H1 (cell line): Measurements from ENCODE around the gene MEF2D. TPM values are rescaled to one million over a fixed set of nuclear protein-coding genes. Genes with fewer than 3 reads are reported as not detected.

ENCODE experiments used
- CTCF ChIA-PET: fragments of 300-600 bp; sonication (Branson Sonifier 250); formaldehyde crosslinking; loops from one replicate; lab custom pipeline; 2021; ENCODE audit not compliant: partially characterized antibody; lab: Charles Lee
- POLR2A ChIA-PET: fragments of 300-600 bp; sonication (Branson Sonifier 250); formaldehyde crosslinking; loops from one replicate; lab custom pipeline; 2021; ENCODE audit warnings: inconsistent platforms; ENCODE audit not compliant: partially characterized antibody; lab: Charles Lee
- DNase-seq, 2 experiments: peaks; one replicate each; pipeline versions ENCODE4 v3.0.0 to v3.0.0-alpha.2; 2010 to 2022; ENCODE audit warnings: low spot score in 2 of 2, low read depth in 1 of 2, mixed read lengths in 1 of 2
- FAIRE-seq: peaks from 2 replicates; lab custom pipeline; 2011; peaks lifted over from hg19 to GRCh38; lab: Jason Lieb, UNC
- H2AFZ ChIP-seq: 2 replicates; pipeline ENCODE4 v1.8.1; 2012; ENCODE audit warnings: low read length, inconsistent platforms
- H2AK5ac ChIP-seq: 2 replicates; pipeline ENCODE4 v1.6.1; 2013; ENCODE audit warnings: low read depth, low read length
- H2BK120ac ChIP-seq: replicated peaks from 2 replicates; pipeline ENCODE3; 2013; ENCODE audit warnings: low read depth, low read length, inconsistent platforms
- H2BK12ac ChIP-seq: 2 replicates; pipeline ENCODE4 v1.6.1; 2013; ENCODE audit warnings: low read depth, low read length
- H2BK15ac ChIP-seq: 2 replicates; pipeline ENCODE4 v1.6.1; 2013; ENCODE audit warnings: low read length
- H2BK20ac ChIP-seq: 2 replicates; pipeline ENCODE4 v1.6.1; 2013; ENCODE audit warnings: low read length
- H2BK5ac ChIP-seq: 2 replicates; pipeline ENCODE4 v1.6.1; 2013; ENCODE audit warnings: low read depth, low read length
- H3K14ac ChIP-seq: 2 replicates; pipeline ENCODE4 v1.6.1; 2013; ENCODE audit warnings: inconsistent platforms; ENCODE audit not compliant: insufficient read length
- H3K18ac ChIP-seq: 2 replicates; pipeline ENCODE4 v1.6.1; 2013; ENCODE audit warnings: low read length; ENCODE audit errors: extremely low read depth
- H3K23ac ChIP-seq: 2 replicates; pipeline ENCODE4 v1.6.1; 2013; ENCODE audit warnings: inconsistent platforms; ENCODE audit not compliant: insufficient read length
- H3K23me2 ChIP-seq: 2 replicates; pipeline ENCODE4 v1.6.1; 2013; ENCODE audit warnings: low read depth, low read length
- H3K27ac ChIP-seq: 2 replicates; pipeline ENCODE4 v1.6.1; 2011; ENCODE audit warnings: low read depth, low read length, inconsistent platforms
- H3K27me3 ChIP-seq, 4 experiments: replicated peaks in 1 of 4; 1 replicate in 1 of 4; 2 replicates in 3 of 4; pipeline versions ENCODE4 v1.6.1 to v1.8.1; 2011 to 2013; ENCODE audit warnings: low read length in 3 of 4, mild to moderate bottlenecking in 3 of 4, inconsistent platforms in 2 of 4, mixed read lengths in 2 of 4, moderate library complexity in 1 of 4; ENCODE audit not compliant: control insufficient read depth in 3 of 4, insufficient read depth in 3 of 4; ENCODE audit errors: extremely low read depth in 1 of 4
- H3K36me3 ChIP-seq, 4 experiments: 2 replicates each; pipeline versions ENCODE4 v1.6.1 to v1.8.1; 2011 to 2013; ENCODE audit warnings: mild to moderate bottlenecking in 4 of 4, low read length in 3 of 4, moderate library complexity in 2 of 4, control low read depth in 1 of 4, inconsistent platforms in 1 of 4; ENCODE audit not compliant: insufficient read depth in 4 of 4, control insufficient read depth in 2 of 4
- H3K4ac ChIP-seq: replicated peaks from 2 replicates; pipeline ENCODE3; 2013; ENCODE audit warnings: low read length, low read depth, mixed read lengths, inconsistent platforms; ENCODE audit not compliant: insufficient read length
- H3K4me1 ChIP-seq, 4 experiments: replicated peaks in 1 of 4; 1 replicate in 1 of 4; 2 replicates in 3 of 4; pipeline versions ENCODE4 v1.6.1 to v1.8.1; 2011 to 2013; ENCODE audit warnings: low read length in 3 of 4, inconsistent platforms in 2 of 4, mixed read lengths in 1 of 4; ENCODE audit not compliant: insufficient read depth in 4 of 4, control insufficient read depth in 3 of 4
- H3K4me2 ChIP-seq, 2 experiments: 2 replicates each; pipeline versions ENCODE4 v1.6.1 to v1.8.1; 2011 to 2013; ENCODE audit warnings: low read depth in 2 of 2, low read length in 2 of 2, control low read depth in 1 of 2, inconsistent platforms in 1 of 2, mild to moderate bottlenecking in 1 of 2; ENCODE audit not compliant: insufficient read depth in 1 of 2
- H3K4me3 ChIP-seq, 4 experiments: fragments of 200-600, 300-600 bp in 1 of 4; sonication (generic), shearing (Covaris generic), sonication (Bioruptor Twin) in 1 of 4; 2 replicates each; pipeline versions ENCODE4 v1.5.1 to v1.8.1; 2011 to 2016; ENCODE audit warnings: low read length in 4 of 4, low read depth in 3 of 4, control low read depth in 2 of 4, inconsistent platforms in 2 of 4, mild to moderate bottlenecking in 2 of 4, mixed read lengths in 1 of 4, moderate library complexity in 1 of 4; ENCODE audit not compliant: insufficient read depth in 2 of 4; ENCODE audit errors: extremely low read depth in 1 of 4
- H3K56ac ChIP-seq: replicated peaks from 2 replicates; pipeline ENCODE3; 2013; ENCODE audit warnings: low read depth, mild to moderate bottlenecking, mixed read lengths, low read length, inconsistent platforms; ENCODE audit not compliant: insufficient read length
- H3K79me1 ChIP-seq: 2 replicates; pipeline ENCODE4 v1.6.1; 2013; ENCODE audit warnings: low read depth, low read length, control low read depth
- H3K79me2 ChIP-seq, 2 experiments: 2 replicates each; pipeline versions ENCODE4 v1.6.1 to v1.8.1; 2012 to 2013; ENCODE audit warnings: low read length in 2 of 2, mild to moderate bottlenecking in 2 of 2, inconsistent platforms in 1 of 2; ENCODE audit not compliant: insufficient read depth in 2 of 2, control insufficient read depth in 1 of 2
- H3K9ac ChIP-seq, 4 experiments: replicated peaks in 1 of 4; 1 replicate in 1 of 4; 2 replicates in 3 of 4; pipeline versions ENCODE4 v1.6.1 to v1.8.1; 2011 to 2013; ENCODE audit warnings: low read depth in 3 of 4, low read length in 3 of 4, control low read depth in 2 of 4, mild to moderate bottlenecking in 2 of 4, moderate library complexity in 2 of 4, inconsistent platforms in 1 of 4; ENCODE audit errors: extremely low read depth in 1 of 4
- H3K9me3 ChIP-seq, 2 experiments: 2 replicates each; pipeline versions ENCODE4 v1.6.1 to v1.8.1; 2012 to 2013; ENCODE audit warnings: mild to moderate bottlenecking in 2 of 2, moderate library complexity in 2 of 2, control low read depth in 1 of 2, inconsistent platforms in 1 of 2, low read depth in 1 of 2, low read length in 1 of 2, mixed read lengths in 1 of 2; ENCODE audit not compliant: insufficient read depth in 2 of 2
- H4K20me1 ChIP-seq, 2 experiments: replicated peaks in 1 of 2; 2 replicates each; pipeline versions ENCODE3 to v1.8.1; 2011 to 2013; ENCODE audit warnings: inconsistent platforms in 2 of 2, low read length in 2 of 2, mild to moderate bottlenecking in 1 of 2; ENCODE audit not compliant: insufficient read depth in 2 of 2, control insufficient read depth in 1 of 2
- H4K5ac ChIP-seq: 2 replicates; pipeline ENCODE4 v1.6.1; 2013; ENCODE audit warnings: low read length, low read depth, mixed read lengths, inconsistent platforms; ENCODE audit not compliant: insufficient read length
- H4K8ac ChIP-seq: 2 replicates; pipeline ENCODE4 v1.8.0; 2013; ENCODE audit warnings: mild to moderate bottlenecking, moderate library complexity, low read length, inconsistent platforms; ENCODE audit not compliant: insufficient read depth; ENCODE audit errors: extremely low read depth
- H4K91ac ChIP-seq: replicated peaks from 2 replicates; pipeline ENCODE3; 2013; ENCODE audit warnings: low read length, mixed read lengths, inconsistent platforms; ENCODE audit not compliant: insufficient read length
- CBX8 ChIP-seq: fragments of 300-800, 300-1000 bp; sonication (generic); IDR thresholded peaks from 2 replicates; pipeline ENCODE4 v1.7.1; 2016; ENCODE audit warnings: low read depth, low read length, borderline replicate concordance
- EP300 ChIP-seq, 2 experiments: IDR thresholded peaks; 1 replicate in 1 of 2; 2 replicates in 1 of 2; pipeline ENCODE4 v1.6.1; 2011 to 2012; ENCODE audit warnings: low read depth in 2 of 2, low read length in 2 of 2, mild to moderate bottlenecking in 2 of 2, borderline replicate concordance in 1 of 2, inconsistent platforms in 1 of 2, moderate library complexity in 1 of 2
- FOSL1 ChIP-seq: IDR thresholded peaks from 2 replicates; pipeline ENCODE4 v1.6.1; 2011; ENCODE audit warnings: mild to moderate bottlenecking, low read depth, low read length, moderate library complexity; ENCODE audit not compliant: insufficient read depth
- KDM1A ChIP-seq: fragments of 200-600, 300-600 bp; sonication (generic); IDR thresholded peaks from 2 replicates; pipeline ENCODE4 v1.7.1; 2016; ENCODE audit warnings: mild to moderate bottlenecking, low read length, borderline replicate concordance
- RNF2 ChIP-seq: fragments of 200-900, 300-1000 bp; sonication (generic); IDR thresholded peaks from 2 replicates; pipeline ENCODE4 v1.7.1; 2016; ENCODE audit warnings: borderline replicate concordance, low read depth, mild to moderate bottlenecking, antibody characterized with exemption, low read length; ENCODE audit not compliant: poor library complexity, severe bottlenecking; ENCODE audit errors: missing control alignments
- SRF ChIP-seq: IDR thresholded peaks from 2 replicates; pipeline ENCODE4 v1.6.1; 2011; ENCODE audit warnings: mild to moderate bottlenecking, low read depth, low read length, moderate library complexity
- WGBS, 2 experiments: shearing (Covaris generic) in 1 of 2; methylation state at CpG; one replicate each; pipeline versions ENCODE4 v1.1.6 to v1.1.7; 2013 to 2015; ENCODE audit warnings: low lambda C conversion rate in 2 of 2, mixed read lengths in 2 of 2, inconsistent platforms in 1 of 2, low coverage in 1 of 2, missing lambda C conversion rate in 1 of 2; ENCODE audit not compliant: insufficient replicate concordance in 2 of 2, insufficient coverage in 1 of 2, insufficient read length in 1 of 2; ENCODE audit errors: extremely low coverage in 1 of 2, missing lambda C conversion rate in 1 of 2; 5-methylcytosine and 5-hydroxymethylcytosine counted together
- polyA plus RNA-seq, 7 experiments: library from polyadenylated mRNA; depleted of rRNA in 3 of 7; stranded (reverse) in 5 of 7; unstranded in 2 of 7; fragments of >200 nt in 5 of 7; fragments of 200-250 nt in 2 of 7; gene quantifications; 1 replicate in 5 of 7; 2 replicates in 1 of 7; 4 replicates in 1 of 7; pipeline versions ENCODE4 v1.2.1 to v1.2.3, GENCODE V29; 2011 to 2013; ENCODE audit warnings: missing spikeins in 2 of 7, mixed read lengths in 2 of 7
- total RNA-seq: library from RNA; stranded (reverse); fragmentation: NEBNext Ultra II Directional; extraction: Animal tissue kit (Norgen Biotek cat#: 25700); gene quantifications from 2 replicates; pipeline ENCODE4 v1.2.1, GENCODE V29; 2021
- TF ChIP-seq, protein P1 (sequence below): IDR thresholded peaks from 2 replicates; pipeline ENCODE4 v1.6.1; 2012; ENCODE audit warnings: inconsistent platforms
- TF ChIP-seq, protein P2 (sequence below): IDR thresholded peaks from 2 replicates; pipeline ENCODE4 v1.6.1; 2011; ENCODE audit warnings: low read length, improper control_type of control experiment

The MEF2D gene
- total and polyA plus RNA-seq, 2 of the 8 experiments (the other 6 are each of a cell fraction or from before 2014, with no cell fraction given), result 17.3 to 20.3 TPM

DNA sequence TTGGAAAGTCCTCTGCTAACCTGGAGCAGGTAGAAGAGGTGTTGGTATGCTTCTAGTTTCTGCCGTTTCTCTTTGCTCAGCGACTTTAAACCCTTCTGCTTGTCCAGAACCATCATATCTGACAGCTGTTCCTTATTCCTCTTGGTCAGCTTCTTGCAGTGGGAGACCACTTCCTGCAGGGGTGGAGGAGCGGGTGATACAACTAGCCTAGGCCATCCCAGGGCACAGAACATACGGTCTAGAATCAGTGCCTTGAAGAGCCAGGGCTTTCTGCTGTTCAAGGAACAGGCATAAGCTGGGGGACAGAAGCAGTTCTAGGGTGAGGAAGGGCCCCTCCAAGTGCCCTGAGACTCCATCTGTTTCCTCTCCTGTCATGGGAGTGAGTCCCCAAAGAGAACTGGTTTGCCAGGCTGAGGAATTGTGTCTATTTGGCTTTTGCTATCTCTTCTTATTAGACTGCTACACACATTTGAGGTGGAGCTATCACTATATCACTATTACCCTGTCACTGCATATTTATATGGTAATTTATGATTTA lies 39.3 kb upstream of the MEF2D start:
- TF ChIP-seq RNF2 (no peak), EP300 (IDR thresholded peaks at IDR 0.05; ENCODE audit: borderline replicate concordance in 1 of 2, low read depth in 2 of 2, low read length in 2 of 2) (no peak), FOSL1 (no peak), SRF (no peak), KDM1A (no peak), CBX8 (no peak)
- TF ChIP-seq, protein P1, sequence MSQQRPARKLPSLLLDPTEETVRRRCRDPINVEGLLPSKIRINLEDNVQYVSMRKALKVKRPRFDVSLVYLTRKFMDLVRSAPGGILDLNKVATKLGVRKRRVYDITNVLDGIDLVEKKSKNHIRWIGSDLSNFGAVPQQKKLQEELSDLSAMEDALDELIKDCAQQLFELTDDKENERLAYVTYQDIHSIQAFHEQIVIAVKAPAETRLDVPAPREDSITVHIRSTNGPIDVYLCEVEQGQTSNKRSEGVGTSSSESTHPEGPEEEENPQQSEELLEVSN, result no peak
- TF ChIP-seq, protein P2, sequence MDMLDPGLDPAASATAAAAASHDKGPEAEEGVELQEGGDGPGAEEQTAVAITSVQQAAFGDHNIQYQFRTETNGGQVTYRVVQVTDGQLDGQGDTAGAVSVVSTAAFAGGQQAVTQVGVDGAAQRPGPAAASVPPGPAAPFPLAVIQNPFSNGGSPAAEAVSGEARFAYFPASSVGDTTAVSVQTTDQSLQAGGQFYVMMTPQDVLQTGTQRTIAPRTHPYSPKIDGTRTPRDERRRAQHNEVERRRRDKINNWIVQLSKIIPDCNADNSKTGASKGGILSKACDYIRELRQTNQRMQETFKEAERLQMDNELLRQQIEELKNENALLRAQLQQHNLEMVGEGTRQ, result no peak
- Histone ChIP-seq H2BK15ac (no peak overlapping the region), H2BK5ac (no peak overlapping the region), H2AFZ (no peak overlapping the region), H3K23ac (no peak overlapping the region), H2BK20ac (no peak overlapping the region), H4K8ac (no peak overlapping the region), H3K18ac (no peak overlapping the region), H3K4me3 (no peak overlapping the region), H3K9ac (no peak overlapping the region), H3K4ac (no peak overlapping the region), H3K27ac (no peak overlapping the region), H2BK120ac (no peak overlapping the region), H4K91ac (no peak overlapping the region), H3K9me3 (no peaks in the 10 kb centered on the region), H4K5ac (no peak overlapping the region), H3K27me3 (no peaks in the 10 kb centered on the region), H4K20me1 (peaks cover 0 to 1% of the 10 kb centered on the region in 2 experiments), H3K79me1 (no peaks in the 10 kb centered on the region), H3K14ac (no peak overlapping the region), H3K36me3 (peaks cover 12 to 33% (median 27%) of the 10 kb centered on the region in 4 experiments; a peak in 7 of 8 replicates), H3K4me1 (no peaks in the 10 kb centered on the region), H3K79me2 (no peaks in the 10 kb centered on the region), H3K23me2 (no peaks in the 10 kb centered on the region), H3K56ac (no peak overlapping the region), H3K4me2 (no peak overlapping the region), H2BK12ac (no peak overlapping the region), H2AK5ac (no peak overlapping the region)
- FAIRE-seq (no peak), DNase-seq (no peak)
- WGBS, 2 experiments, result 93% methylated on average over 4 of the region's 4 CpGs; no CpG with 5 or more reads in 1 of the 2 experiments
- ChIA-PET POLR2A (interaction anchor here (1.0 to 1.3 kb wide), 3 partner anchors 16 to 56 kb away, joined by 3 read pairs; no protein-coding TSS in a partner anchor), CTCF (interaction anchor here (1.0 kb wide), 2 partner anchors 12 to 42 kb away, joined by 3 to 4 read pairs; no protein-coding TSS in a partner anchor)
